HK-2 (cell line): Measurements from ENCODE around the gene TMEM117.

ENCODE experiments used
- DNase-seq: peaks from one replicate; pipeline ENCODE4 v3.0.0-alpha.2; 2018; ENCODE audit not compliant: unreplicated experiment

TMEM117 gene

GRCh38 chr12:44380861-44381260, 545.0 kb downstream of the TMEM117 start:
- DNase-seq = no peak

GRCh38 chr12:44381341-44381740, 545.5 kb downstream of the TMEM117 start:
- no peak for DNase-seq

- no peak for DNase-seq
These were observed 548.3 kb downstream of the TMEM117 start for GRCh38 chr12:44384136-44384535.

- DNase-seq = no peak
These were observed 550.1 kb downstream of the TMEM117 start for GRCh38 chr12:44385964-44386363.

- DNase-seq = no peak
These were observed 551.7 kb downstream of the TMEM117 start for GRCh38 chr12:44387581-44387980.

- no peak for DNase-seq
These were observed 553.2 kb downstream of the TMEM117 start for GRCh38 chr12:44389038-44389437.

GRCh38 chr12:44389896-44390295, 554.0 kb downstream of the TMEM117 start:
- no peak for DNase-seq

- no peak for DNase-seq
These were observed 561.8 kb downstream of the TMEM117 start for GRCh38 chr12:44397631-44398030.

- DNase-seq = no peak
These were observed 567.3 kb downstream of the TMEM117 start for GRCh38 chr12:44403185-44403584.

- DNase-seq = no peak
These were observed 569.4 kb downstream of the TMEM117 start for GRCh38 chr12:44405297-44405696.

- DNase-seq = no peak
These were observed 586.7 kb downstream of the TMEM117 start for GRCh38 chr12:44422559-44422958.

GRCh38 chr12:44428825-44429224, 592.9 kb downstream of the TMEM117 start:
- DNase-seq = no peak

- no peak for DNase-seq
These were observed 595.9 kb downstream of the TMEM117 start for GRCh38 chr12:44431647-44432343.

- DNase-seq = no peak
These were observed 597.8 kb downstream of the TMEM117 start for GRCh38 chr12:44433659-44434058.

- DNase-seq = no peak
These were observed 600.9 kb downstream of the TMEM117 start for GRCh38 chr12:44436756-44437155.
